HG03159 (cell line): ENCODE measurements around the gene ST6GALNAC2.

ENCODE experiments used
- ATAC-seq: cut with Tn5 transposase; IDR thresholded peaks from one replicate; pipeline ENCODE4 v1.9.1; 2021; ENCODE audit warnings: mild to moderate bottlenecking, moderate library complexity; ENCODE audit not compliant: unreplicated experiment

The ST6GALNAC2 gene

DNA sequence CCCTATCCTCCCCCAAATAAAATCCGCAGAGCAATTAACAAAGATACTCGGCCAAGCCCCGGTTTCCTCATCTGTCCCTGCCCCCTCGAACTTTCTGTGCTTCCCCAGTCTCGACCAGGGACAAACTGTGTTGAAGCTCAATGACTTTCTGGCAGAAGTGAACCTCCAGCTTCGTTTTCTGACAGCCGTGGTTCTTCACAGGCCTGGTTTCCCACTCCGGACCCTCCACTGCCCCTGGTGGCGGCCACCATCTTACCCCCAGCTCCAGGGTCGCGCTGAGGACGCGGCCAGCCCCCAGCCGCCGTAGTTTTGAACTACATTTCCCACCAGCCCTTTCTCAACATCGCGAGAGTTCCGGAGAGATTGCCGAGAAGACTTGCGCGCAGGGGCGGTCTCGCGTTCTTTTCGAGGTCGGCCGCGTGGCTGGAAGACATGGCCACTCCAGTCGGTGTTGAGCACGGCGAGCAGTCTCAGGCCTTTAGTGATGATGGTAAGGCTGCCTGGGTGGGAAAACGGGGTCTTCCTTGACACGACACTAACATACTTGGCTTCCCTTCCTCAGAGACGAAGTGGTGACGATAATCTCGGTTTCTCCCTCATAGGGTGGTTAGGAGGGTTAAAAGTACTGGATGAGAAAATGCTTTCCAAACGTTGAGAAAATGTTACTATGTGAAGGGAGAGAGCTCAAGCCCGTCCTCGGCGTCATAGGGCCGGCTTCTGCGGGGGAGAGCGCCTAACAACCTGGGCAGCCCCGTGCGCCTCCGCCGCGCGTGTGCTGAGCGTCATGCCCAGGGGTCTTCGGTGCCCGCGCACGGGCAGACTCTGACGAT is 28.1 kb downstream of the ST6GALNAC2 start:
- ATAC-seq, result peak; percentile 84

- peak; percentile 19 for ATAC-seq
Measured at GRCh38 chr17:76556765-76557367, 28.8 kb downstream of the ST6GALNAC2 start.

DNA sequence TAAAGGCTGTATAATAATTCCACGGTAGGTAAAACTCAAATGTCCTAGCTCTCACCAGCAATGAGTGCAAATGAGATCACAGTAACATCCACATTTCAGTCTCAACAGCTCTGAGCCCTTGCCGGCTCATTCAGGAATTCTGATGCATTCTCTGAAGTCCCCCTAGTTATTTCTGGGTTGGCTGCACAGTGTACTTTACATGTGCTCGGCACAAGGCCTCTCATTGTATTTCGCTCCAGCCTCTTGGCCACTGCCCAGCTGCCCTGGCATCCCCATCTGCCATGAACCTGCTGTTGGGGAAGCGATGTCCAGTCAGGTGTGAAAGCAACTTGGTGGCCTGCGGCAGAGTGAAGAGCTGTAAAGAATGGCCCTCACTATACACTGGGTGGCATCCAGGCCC is 31.5 kb downstream of the ST6GALNAC2 start:
- no peak for ATAC-seq

DNA sequence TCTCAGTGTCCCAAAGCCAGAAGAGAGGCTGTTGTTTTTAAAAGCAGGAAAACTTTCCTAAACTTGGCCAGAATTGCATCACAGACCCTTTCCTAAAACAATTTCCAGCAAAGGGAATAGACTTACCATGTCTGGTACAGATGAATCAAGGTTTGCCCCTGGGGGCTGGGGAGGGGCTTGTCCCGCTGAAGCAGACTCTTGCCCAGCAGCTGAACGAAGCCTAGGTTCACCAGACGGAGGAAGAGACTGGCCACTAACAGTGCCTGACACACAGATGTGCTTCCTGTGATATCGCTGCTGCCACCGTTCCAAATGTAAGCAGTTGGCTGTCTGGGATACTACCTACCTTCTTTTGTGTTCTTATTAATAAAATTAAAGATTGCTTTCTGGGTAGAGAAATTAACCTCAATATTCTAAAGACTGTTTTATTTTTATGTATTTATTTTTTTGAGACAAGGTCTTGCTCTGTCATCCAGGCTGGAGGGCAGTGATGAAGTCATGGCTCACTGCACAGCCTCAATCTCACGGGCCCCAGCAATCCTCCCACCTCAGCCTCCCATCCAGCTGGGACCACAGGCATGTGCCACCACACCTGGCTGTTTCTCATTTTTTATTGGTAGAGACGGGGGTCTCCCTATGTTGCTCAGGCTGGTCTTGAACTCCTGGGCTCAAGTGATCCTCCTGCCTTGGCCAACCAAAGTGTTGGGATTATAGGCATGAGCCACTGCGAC is 32.3 kb downstream of the ST6GALNAC2 start:
- no peak for ATAC-seq

DNA sequence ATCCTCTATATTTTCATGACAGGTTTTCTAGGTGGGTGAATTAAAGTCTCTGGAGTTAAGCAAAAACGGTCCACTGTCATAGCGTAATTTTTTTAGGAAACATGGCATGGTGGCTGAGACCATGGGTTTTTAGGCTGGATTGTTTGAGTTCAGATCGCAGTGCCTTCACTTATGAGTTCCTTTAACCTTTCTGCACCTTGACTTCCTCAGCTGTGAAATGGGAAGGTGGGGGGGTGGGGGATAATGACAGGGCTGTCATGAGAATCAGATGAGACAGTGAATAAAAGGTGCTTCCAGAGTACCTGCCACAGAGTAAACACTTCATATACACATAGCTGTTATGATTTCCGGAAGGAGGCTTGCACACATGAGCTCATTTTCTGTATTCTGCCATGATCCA is 34.0 kb downstream of the ST6GALNAC2 start:
- ATAC-seq, result no peak

DNA sequence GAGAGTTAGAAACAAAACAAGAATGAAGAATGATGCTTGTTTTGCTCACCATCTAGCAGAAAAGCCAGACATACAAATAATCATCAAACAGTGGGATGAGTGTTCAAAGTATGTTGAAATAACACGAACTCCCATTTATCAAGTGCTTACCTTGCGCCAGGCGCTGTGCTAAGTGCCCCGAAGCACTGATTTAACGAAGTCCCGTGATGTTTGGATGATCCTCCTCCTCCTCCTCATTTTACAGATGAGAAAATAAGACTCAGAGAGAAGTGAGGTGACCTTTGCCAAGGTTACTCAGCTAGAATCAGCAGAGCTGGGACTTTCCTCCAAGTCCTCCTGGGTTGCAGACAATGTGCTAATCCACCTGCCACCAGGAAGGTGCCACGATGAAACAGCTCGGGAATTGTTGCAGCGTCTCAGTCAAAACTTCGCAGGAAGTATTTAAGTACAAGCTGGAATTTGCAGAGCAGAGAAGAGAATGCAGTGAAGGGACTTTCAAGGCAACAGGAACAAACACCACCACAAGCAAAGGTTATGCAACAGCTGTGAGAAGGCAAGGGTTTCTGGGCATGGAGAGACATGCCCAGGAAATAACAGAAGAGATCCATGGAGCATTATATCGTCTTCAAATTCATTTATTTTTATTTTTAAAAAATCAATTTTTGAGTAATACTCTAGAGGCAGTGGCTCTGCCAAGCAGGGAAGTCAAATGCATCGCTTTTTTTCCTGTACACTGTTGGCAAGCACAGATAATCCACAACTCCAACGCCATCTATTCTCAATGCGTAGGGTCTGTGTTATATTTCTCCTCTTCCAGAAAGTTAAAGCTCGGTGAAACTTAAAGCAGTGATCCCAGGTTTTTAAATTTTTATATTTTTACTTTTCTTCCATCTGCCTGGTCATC is 34.7 kb downstream of the ST6GALNAC2 start:
- no peak for ATAC-seq

DNA sequence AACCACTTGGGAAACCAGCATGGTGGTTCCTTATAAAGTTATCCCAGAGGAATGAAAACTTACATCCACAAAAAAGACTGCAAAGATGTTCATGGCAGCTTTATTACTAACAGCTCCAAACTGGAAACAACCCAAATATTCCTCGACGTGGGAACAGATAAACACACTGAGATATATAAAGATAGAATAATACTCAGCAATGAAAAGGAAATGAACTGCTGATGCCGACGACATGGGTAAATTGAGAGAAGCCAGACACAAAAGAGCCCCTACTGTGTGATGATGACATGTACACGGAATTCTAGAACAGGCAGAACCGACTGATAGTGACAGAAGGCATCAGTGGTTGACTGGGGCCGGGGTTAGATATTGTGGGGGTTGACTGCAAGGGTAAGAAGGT is 36.1 kb downstream of the ST6GALNAC2 start:
- ATAC-seq, result no peak

- no peak for ATAC-seq
Measured at GRCh38 chr17:76549215-76549518, 36.5 kb downstream of the ST6GALNAC2 start.

DNA sequence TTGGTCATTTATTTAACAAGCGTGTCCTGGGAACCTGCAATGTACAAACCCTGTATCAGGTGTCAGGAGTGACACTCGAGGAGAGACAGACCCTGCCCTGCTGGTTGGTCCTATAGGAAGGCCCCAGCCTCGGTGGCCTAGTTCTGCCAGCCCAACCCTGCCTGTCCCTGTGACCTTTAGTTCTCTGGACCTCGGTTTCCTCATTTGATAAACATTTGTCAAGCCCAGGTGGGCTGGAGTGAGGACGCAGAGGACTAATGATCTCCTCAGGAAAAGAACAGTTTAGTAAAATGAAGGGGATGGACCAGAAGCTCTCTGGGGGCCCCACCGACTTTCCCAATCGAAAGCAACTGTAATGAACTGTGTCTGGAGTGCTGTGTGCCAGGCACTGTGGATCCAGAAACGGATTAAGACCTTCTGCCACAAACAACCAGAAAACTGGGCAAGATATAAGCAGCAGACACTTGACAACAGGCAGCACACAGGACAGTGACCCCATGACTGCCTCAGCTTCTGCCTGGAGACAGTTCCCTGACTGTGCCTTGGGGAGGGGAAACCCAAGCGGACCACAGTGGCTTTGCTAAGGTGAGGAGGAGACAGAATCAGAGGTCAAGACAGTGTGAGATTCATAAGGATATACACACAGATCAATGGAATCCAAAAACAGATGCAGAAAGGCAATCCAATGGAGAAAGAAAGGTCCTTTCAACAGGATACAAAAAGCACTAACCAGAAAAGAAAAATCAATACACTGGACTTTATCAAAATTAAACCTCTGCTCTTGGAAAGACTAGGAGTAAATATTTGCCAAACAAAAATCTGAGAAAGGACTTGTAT is 37.1 kb downstream of the ST6GALNAC2 start:
- no peak for ATAC-seq

GRCh38 chr17:76547642-76548202 is 37.9 kb downstream of the ST6GALNAC2 start:
- ATAC-seq, result no peak

DNA sequence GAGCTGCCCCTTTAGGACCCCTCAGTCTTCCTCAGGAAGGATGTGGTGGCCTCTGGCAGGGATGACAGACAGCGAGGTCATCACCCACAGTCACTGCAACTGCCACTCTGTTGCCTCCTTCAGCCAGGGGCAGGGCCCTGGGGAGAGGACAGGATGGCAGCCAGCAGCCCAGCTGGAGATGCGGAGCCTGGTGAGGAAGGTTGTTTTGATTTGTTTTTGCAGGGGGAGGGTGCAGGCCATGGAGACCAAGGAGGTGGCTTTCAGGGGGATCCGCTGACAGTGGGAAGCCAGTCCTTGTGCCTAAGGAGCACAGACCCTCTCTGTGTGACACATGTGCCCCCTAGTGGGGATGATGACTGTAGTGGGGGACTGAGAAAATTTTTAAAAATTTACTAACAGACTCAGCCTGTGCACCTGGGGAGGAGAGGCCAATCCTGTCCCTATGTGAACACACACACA is 38.4 kb downstream of the ST6GALNAC2 start:
- no peak for ATAC-seq

DNA sequence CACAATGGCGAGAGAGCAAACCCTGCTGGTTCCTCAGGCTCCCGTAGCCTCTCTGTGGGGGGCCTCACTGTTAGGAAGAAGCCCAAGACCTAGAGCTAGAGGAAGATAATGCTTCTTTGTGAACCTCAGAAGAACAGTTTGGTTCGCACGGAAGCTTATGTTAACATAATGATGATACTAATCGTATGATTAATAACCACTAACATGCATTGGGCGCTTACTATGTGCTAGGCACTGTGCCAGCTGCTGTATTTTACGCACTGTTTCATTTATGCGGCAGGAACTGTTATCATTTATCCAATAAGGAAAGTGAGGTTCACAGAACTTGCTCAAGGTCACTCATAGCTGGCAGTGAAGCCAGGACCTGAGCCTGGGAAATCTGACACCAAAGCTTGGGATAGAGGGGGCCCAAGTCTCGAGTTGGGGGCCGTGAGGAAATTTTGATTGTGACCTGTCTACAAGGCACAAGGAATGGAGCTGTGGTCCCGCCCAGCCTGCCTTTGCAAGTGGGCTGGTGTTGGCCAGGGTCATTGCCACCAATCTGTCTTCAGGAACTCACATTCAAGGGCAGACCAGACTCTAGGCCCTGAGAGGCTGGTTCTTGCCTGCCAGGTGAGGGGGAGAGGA is 39.0 kb downstream of the ST6GALNAC2 start:
- ATAC-seq, result no peak

DNA sequence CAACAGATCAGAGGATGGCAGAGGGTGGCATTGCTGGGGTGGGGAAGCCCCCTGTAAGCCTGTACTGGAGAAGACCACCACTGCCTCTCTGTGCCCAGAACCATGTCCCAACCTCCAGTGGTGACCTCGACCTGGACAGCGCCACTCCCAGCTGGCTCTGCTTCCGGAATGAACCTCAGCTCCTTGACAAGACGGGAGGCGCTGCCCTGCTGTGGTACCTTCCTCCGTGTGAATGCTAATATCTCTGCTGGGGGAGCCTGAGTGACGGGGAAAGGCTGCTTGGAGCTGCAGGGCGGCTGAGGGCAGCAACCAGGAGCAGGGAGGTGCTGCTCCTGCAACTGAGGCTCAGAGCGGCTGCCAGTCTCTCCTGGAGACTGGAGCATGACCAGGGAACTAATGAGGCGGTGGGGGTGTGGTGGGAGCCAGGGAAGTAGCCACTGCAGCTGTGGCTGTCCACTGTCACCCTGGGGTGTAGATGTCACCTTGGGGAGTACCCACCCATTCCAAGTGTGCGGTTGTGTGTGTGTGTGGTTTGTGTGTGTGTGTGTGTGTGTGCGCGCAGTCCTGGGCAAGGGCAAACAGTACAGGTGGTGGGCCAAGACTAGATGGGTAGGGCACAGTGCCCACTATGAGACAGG is 39.6 kb downstream of the ST6GALNAC2 start:
- ATAC-seq, result no peak

GRCh38 chr17:76544546-76545365 is 40.9 kb downstream of the ST6GALNAC2 start:
- no peak for ATAC-seq

DNA sequence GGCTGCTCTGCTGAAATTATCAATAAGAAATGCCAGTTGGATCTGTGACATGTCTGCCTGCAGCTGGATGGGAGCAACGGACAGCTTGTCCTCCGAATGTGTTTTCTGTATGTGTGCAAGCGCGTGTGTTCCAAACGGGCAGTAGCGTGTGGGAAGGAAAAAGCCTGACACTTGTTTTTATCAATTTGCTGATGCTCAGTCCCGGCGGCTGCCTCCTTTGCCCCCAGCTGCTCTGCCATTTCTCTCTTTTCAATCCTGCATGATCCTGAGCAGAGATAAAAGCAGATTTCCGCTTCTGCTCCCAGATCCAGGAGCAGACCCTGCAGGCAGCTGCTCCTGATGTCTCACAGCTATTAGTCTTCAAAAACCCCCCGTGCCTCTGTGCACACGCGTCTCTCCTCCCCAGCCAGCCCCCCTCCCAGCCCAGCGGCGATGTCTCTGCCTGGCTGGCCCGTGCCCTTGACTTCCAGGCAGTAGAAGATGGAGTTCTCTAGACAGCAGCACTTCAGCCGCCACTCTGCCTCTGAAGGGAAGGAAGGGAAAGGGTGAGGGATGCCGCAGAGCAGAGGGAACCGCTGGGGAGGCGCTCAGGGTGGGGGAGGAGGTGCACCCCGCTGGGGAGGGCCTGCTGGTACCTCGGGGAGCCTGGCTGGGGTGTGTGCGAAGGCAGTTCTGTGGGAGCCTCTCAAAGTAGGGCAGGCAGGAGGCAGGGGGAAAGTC is 41.7 kb downstream of the ST6GALNAC2 start:
- no peak for ATAC-seq

- no peak for ATAC-seq
Measured at GRCh38 chr17:76543482-76543825, 42.2 kb downstream of the ST6GALNAC2 start.

DNA sequence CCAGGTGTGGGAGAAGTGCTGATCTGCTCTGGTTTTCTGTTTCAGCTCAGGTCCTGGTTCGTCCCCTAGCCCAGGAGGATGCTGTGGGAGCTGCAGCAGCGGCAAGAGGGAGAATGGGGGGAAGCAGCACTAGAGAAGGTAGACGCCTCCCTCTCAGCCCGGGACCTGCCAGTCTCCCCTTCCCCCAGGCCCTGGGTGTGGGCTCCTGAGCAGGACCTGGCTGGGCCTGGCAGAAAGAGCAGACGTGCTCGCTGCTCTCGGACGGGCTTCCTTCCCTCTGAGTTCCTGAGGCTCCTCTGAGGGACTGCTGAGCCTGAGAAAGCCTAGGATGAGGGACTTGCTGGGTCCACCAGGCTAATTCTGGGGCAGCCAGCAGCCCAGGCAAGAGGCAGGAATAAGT is 42.7 kb downstream of the ST6GALNAC2 start:
- no peak for ATAC-seq
